A673 (cell line): ENCODE results near the gene PRDM16.

Source experiments
- CTCF ChIP-seq: fragments of 300-800, 200-600 bp; sonication (generic); conservative IDR thresholded peaks from 2 replicates; pipeline ENCODE4 v1.5.1; 2017; ENCODE audit warnings: low read depth, mild to moderate bottlenecking, antibody characterized with exemption, low read length, moderate library complexity, mixed read lengths
- EZH2 ChIP-seq: fragments of 200-600 bp; sonication (generic); IDR thresholded peaks from 2 replicates; pipeline ENCODE4 v1.6.1; 2017; ENCODE audit warnings: borderline replicate concordance, low read depth, mild to moderate bottlenecking, mixed read lengths, antibody characterized with exemption, low read length; ENCODE audit not compliant: poor library complexity, severe bottlenecking

GRCh38 chr1:3319874-3320245 lies 250.9 kb downstream of the PRDM16 start:
- TF ChIP-seq CTCF = peak; percentile 80
- no peak for TF ChIP-seq EZH2
